Loucy (cell line): ENCODE data around the gene MRPS27.

Source experiments
- EZH2phosphoT487 ChIP-seq: fragments of 200-600 bp; IDR thresholded peaks from 2 replicates; pipeline ENCODE4 v1.6.1; 2018; ENCODE audit warnings: antibody characterized with exemption, mild to moderate bottlenecking, moderate library complexity, borderline replicate concordance
- TF ChIP-seq, protein P1 (sequence below): fragments of 200-600 bp; sonication (generic); conservative IDR thresholded peaks from 2 replicates; pipeline ENCODE4 v1.5.1; 2014; ENCODE audit warnings: mild to moderate bottlenecking, antibody characterized with exemption, low read length

DNA sequence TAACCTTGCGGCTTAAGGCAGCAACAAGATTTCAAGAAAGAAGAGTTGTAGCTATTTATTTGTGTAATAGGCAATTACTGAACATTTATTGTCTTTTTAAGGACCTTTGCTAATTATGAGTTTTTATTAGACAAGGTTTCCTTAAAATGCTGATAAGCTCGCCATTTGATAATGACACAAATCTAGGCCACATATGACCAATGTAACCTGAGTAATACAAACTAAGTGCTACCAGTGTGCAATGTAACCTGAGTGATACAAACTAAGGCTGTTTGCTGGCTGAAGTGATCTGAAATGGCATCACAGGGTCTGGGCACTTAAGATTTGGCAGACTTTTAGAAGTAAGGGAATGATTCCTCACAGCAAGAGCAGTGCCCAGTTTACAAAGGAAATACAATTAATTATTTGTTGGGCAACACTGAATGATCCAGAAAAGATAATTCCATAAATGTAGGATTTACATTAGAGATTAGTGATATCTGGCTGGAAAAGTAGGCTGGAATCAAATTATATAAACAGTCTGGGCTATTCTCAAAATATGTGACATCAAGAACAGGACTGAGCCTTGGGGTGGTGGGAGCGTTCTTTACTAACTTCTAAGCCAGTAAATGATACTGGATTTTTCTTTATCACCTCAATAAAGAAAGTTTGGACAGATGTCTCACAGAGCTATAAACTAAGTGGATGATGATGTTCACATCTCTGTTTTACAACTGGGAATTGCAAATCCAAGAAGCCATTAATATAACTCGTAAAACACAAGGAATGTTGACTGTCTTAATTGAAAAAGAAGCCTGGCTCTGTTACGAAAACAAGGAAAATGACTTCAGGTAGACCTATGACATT lies 54.8 kb downstream of the MRPS27 start:
- TF ChIP-seq, protein P1, sequence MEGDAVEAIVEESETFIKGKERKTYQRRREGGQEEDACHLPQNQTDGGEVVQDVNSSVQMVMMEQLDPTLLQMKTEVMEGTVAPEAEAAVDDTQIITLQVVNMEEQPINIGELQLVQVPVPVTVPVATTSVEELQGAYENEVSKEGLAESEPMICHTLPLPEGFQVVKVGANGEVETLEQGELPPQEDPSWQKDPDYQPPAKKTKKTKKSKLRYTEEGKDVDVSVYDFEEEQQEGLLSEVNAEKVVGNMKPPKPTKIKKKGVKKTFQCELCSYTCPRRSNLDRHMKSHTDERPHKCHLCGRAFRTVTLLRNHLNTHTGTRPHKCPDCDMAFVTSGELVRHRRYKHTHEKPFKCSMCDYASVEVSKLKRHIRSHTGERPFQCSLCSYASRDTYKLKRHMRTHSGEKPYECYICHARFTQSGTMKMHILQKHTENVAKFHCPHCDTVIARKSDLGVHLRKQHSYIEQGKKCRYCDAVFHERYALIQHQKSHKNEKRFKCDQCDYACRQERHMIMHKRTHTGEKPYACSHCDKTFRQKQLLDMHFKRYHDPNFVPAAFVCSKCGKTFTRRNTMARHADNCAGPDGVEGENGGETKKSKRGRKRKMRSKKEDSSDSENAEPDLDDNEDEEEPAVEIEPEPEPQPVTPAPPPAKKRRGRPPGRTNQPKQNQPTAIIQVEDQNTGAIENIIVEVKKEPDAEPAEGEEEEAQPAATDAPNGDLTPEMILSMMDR: no peak
- no peak for TF ChIP-seq EZH2phosphoT487
